ENCODE data around the gene CPD.

Gene CPD

GRCh38 chr17:30354701-30355100 lies 24.0 kb upstream of the CPD start:
- no peak for TF ChIP-seq CTCF (conservative IDR thresholded peaks at IDR 0.05; ENCODE audit: low read length)
- no peak for DNase-seq (ENCODE audit: low read depth)
- no peak overlapping the region for H3K4me3 ChIP-seq (ENCODE audit: low read length)

- no peak for TF ChIP-seq CTCF (conservative IDR thresholded peaks at IDR 0.05; ENCODE audit: low read length)
- no peak overlapping the region for H3K4me3 ChIP-seq (ENCODE audit: low read length)
- no peak for DNase-seq (ENCODE audit: low read depth)
Observed at GRCh38 chr17:30357476-30357875, 21.3 kb upstream of the CPD start.

GRCh38 chr17:30358055-30358760 lies 20.5 kb upstream of the CPD start:
- TF ChIP-seq CTCF (conservative IDR thresholded peaks at IDR 0.05; ENCODE audit: low read length): no peak
- no peak overlapping the region for H3K4me3 ChIP-seq (ENCODE audit: low read length)
- DNase-seq (ENCODE audit: low read depth): no peak

GRCh38 chr17:30360086-30360808 lies 18.5 kb upstream of the CPD start:
- no peak overlapping the region for H3K4me3 ChIP-seq (ENCODE audit: low read length)
- no peak for TF ChIP-seq CTCF (conservative IDR thresholded peaks at IDR 0.05; ENCODE audit: low read length)
- DNase-seq (ENCODE audit: low read depth): no peak

GRCh38 chr17:30361766-30362279 lies 16.9 kb upstream of the CPD start:
- no peak overlapping the region for H3K4me3 ChIP-seq (ENCODE audit: low read length)
- TF ChIP-seq CTCF (conservative IDR thresholded peaks at IDR 0.05; ENCODE audit: low read length): no peak
- DNase-seq (ENCODE audit: low read depth): no peak

- peak; percentile 74 for DNase-seq (ENCODE audit: low read depth)
- no peak for TF ChIP-seq CTCF (conservative IDR thresholded peaks at IDR 0.05; ENCODE audit: low read length)
- no peak overlapping the region for H3K4me3 ChIP-seq (ENCODE audit: low read length)
Observed at GRCh38 chr17:30363715-30364202, 15.0 kb upstream of the CPD start.
